NCI-H345 treated with DMSO at 0.1 percent for 48 hours (cell line): Measurements from ENCODE around the gene EDDM13.
"Not testable (repeated sequence)": the region's sequence is repeated elsewhere in the genome, so short reads cannot be mapped to it uniquely, and the experiment has no call there.

ENCODE experiments used
- DNase-seq: peaks from one replicate; lab custom pipeline; 2025; ENCODE audit not compliant: unreplicated experiment; lab: John Stamatoyannopoulos, UW

EDDM13 gene

GRCh38 chr19:56319991-56320390, 47.4 kb downstream of the EDDM13 start:
- DNase-seq, result no peak

- no peak for DNase-seq
Observed at GRCh38 chr19:56321254-56321988, 48.9 kb downstream of the EDDM13 start.

GRCh38 chr19:56321989-56322440, 49.5 kb downstream of the EDDM13 start:
- DNase-seq, result no peak

GRCh38 chr19:56324436-56324835, 51.9 kb downstream of the EDDM13 start:
- no peak for DNase-seq

- no peak for DNase-seq
Observed at GRCh38 chr19:56332695-56333094, 60.1 kb downstream of the EDDM13 start.

- DNase-seq, result peak; percentile 7
Observed at GRCh38 chr19:56333506-56333905, 61.0 kb downstream of the EDDM13 start.

GRCh38 chr19:56335371-56335770, 62.8 kb downstream of the EDDM13 start:
- not testable (repeated sequence) for DNase-seq

GRCh38 chr19:56337077-56337476, 64.5 kb downstream of the EDDM13 start:
- DNase-seq, result not testable (repeated sequence)

- not testable (repeated sequence) for DNase-seq
Observed at GRCh38 chr19:56339031-56339430, 66.5 kb downstream of the EDDM13 start.

- no peak for DNase-seq
Observed at GRCh38 chr19:56341948-56342347, 69.4 kb downstream of the EDDM13 start.

GRCh38 chr19:56347163-56347778, 74.7 kb downstream of the EDDM13 start:
- DNase-seq, result no peak

GRCh38 chr19:56348289-56348877, 75.8 kb downstream of the EDDM13 start:
- no peak for DNase-seq

- no peak for DNase-seq
Observed at GRCh38 chr19:56350416-56351045, 78.0 kb downstream of the EDDM13 start.

GRCh38 chr19:56351208-56351607, 78.7 kb downstream of the EDDM13 start:
- DNase-seq, result no peak

- no peak for DNase-seq
Observed at GRCh38 chr19:56355517-56355916, 83.0 kb downstream of the EDDM13 start.

- DNase-seq, result no peak
Observed at GRCh38 chr19:56356944-56357343, 84.4 kb downstream of the EDDM13 start.
